GM12878 (cell line): ENCODE data around the gene TSHZ2. TPM values are rescaled to one million over a fixed set of nuclear protein-coding genes. Genes with fewer than 3 reads are reported as not detected.

ENCODE experiments used
- ATAC-seq: fragments of 200-7000 bp; cut with Tn5 transposase; 3 replicates; pipeline ENCODE4 v1.9.1; 2020; ENCODE audit warnings: mild to moderate bottlenecking, moderate library complexity
- BruUV-seq: library from RNA; stranded (reverse); fragments of 400-500 nt; replicated peaks from 2 replicates; lab custom pipeline; 2021; lab: Mats Ljungman, UMichigan
- CTCF ChIA-PET: fragments of 300-600 bp; sonication (Branson Sonifier 250); formaldehyde crosslinking; extraction: SDS; loops from one replicate; lab custom pipeline; 2021; ENCODE audit warnings: inconsistent platforms; lab: Yijun Ruan, JAX
- POLR2A ChIA-PET: fragments of 350-600 bp; formaldehyde crosslinking; extraction: SDS; loops from one replicate; lab custom pipeline; 2021; ENCODE audit warnings: inconsistent platforms; lab: Charles Lee
- RAD21 ChIA-PET: fragments of 300-600 bp; sonication (Branson Sonifier 250); formaldehyde crosslinking; loops from one replicate; lab custom pipeline; 2023; ENCODE audit warnings: antibody characterized with exemption; ENCODE audit not compliant: unreplicated experiment; lab: Charles Lee
- SMC1A ChIA-PET: fragments of 300-600 bp; sonication (Branson Sonifier 250); formaldehyde crosslinking; loops from one replicate; lab custom pipeline; 2023; ENCODE audit not compliant: unreplicated experiment, uncharacterized antibody; lab: Charles Lee
- DNase-seq: peaks from one replicate; pipeline ENCODE4 v3.0.0-alpha.2; 2011; ENCODE audit warnings: low read depth, low spot score
- FAIRE-seq: peaks from 3 replicates; lab custom pipeline; 2011; peaks lifted over from hg19 to GRCh38; lab: Jason Lieb, UNC
- H2AFZ ChIP-seq: 2 replicates; pipeline ENCODE4 v1.6.0; 2011; ENCODE audit warnings: low read depth, low read length, control low read depth; ENCODE audit not compliant: control insufficient read depth
- H3K27ac ChIP-seq: 2 replicates; pipeline ENCODE4 v1.5.1; 2011; ENCODE audit warnings: control low read depth; ENCODE audit not compliant: control insufficient read depth, insufficient read depth
- H3K27me3 ChIP-seq, 2 experiments: replicated peaks in 1 of 2; 2 replicates each; pipeline versions ENCODE4 v1.6.0 to v1.6.1; 2011; ENCODE audit warnings: low read length in 1 of 2; ENCODE audit not compliant: control insufficient read depth in 2 of 2, insufficient read depth in 2 of 2
- H3K36me3 ChIP-seq, 2 experiments: 2 replicates each; pipeline ENCODE4 v1.5.1; 2011; ENCODE audit warnings: low read length in 1 of 2; ENCODE audit not compliant: control insufficient read depth in 2 of 2, insufficient read depth in 2 of 2
- H3K4me1 ChIP-seq: 2 replicates; pipeline ENCODE4 v1.6.1; 2011; ENCODE audit warnings: mild to moderate bottlenecking, low read length, moderate library complexity, mixed read lengths; ENCODE audit not compliant: control insufficient read depth, insufficient read depth
- H3K4me2 ChIP-seq: 2 replicates; pipeline ENCODE4 v1.6.0; 2011; ENCODE audit warnings: control low read depth; ENCODE audit not compliant: control insufficient read depth, insufficient read depth
- H3K4me3 ChIP-seq: fragments of 200-600 bp; sonication (generic); 2 replicates; pipeline ENCODE4 v1.5.1; 2016
- H3K79me2 ChIP-seq: 2 replicates; pipeline ENCODE4 v1.6.0; 2011; ENCODE audit warnings: low read length; ENCODE audit not compliant: control insufficient read depth, insufficient read depth
- H3K9ac ChIP-seq: 2 replicates; pipeline ENCODE4 v1.8.0; 2011; ENCODE audit warnings: low read length, control low read depth, mixed read lengths; ENCODE audit not compliant: control insufficient read depth, insufficient read depth
- H3K9me3 ChIP-seq: replicated peaks from 3 replicates; pipeline ENCODE4 v1.5.1; 2011; ENCODE audit warnings: mild to moderate bottlenecking, low read length; ENCODE audit not compliant: control insufficient read depth, insufficient read depth
- H4K20me1 ChIP-seq: 2 replicates; pipeline ENCODE4 v1.6.0; 2011; ENCODE audit not compliant: control insufficient read depth, insufficient read depth
- MEF2B ChIP-seq: fragments of 450-650 bp; IDR thresholded peaks from 2 replicates; pipeline ENCODE4 v1.6.1; 2018; ENCODE audit warnings: mild to moderate bottlenecking, moderate library complexity; ENCODE audit not compliant: partially characterized antibody, poor library complexity, severe bottlenecking
- SMAD5 ChIP-seq: IDR thresholded peaks from 2 replicates; pipeline ENCODE4 v1.6.1; 2016; ENCODE audit warnings: antibody characterized with exemption, low read depth
- ZNF24 ChIP-seq: fragments of 450-650 bp; IDR thresholded peaks from 2 replicates; pipeline ENCODE4 v1.6.1; 2017; ENCODE audit warnings: antibody characterized with exemption, mild to moderate bottlenecking
- WGBS: methylation state at CpG from one replicate; pipeline ENCODE4 v1.1.6; 2016; ENCODE audit warnings: low lambda C conversion rate; ENCODE audit not compliant: insufficient replicate concordance, insufficient coverage; ENCODE audit errors: missing lambda C conversion rate; 5-methylcytosine and 5-hydroxymethylcytosine counted together
- in situ Hi-C: fragments of 300-500 bp; cut with MboI; formaldehyde crosslinking; loops from 9 replicates; pipeline ENCODE4 v1.14.3; 2018; ENCODE audit warnings: mixed read lengths
- intact Hi-C: fragments of 100-400 bp; cut with micrococcal nuclease; formaldehyde crosslinking; loops from one replicate; pipeline ENCODE4 v1.14.2; 2022; ENCODE audit not compliant: unreplicated experiment
- polyA plus RNA-seq, 11 experiments: library from polyadenylated mRNA; depleted of rRNA in 4 of 11; unstranded in 6 of 11; stranded (reverse) in 5 of 11; fragments of >200 nt; fragmentation: Nextera tagmentation in 4 of 11; fragmentation: Illumina TruSeq in 1 of 11; extraction: Ambion mirVana in 4 of 11; extraction: Trizol in 1 of 11; gene quantifications; 1 replicate in 1 of 11; 2 replicates in 10 of 11; pipeline versions ENCODE4 v1.2.1 to v1.2.3, GENCODE V29; 2011 to 2016; ENCODE audit warnings: inconsistent platforms in 2 of 11, missing spikeins in 2 of 11, low read depth in 1 of 11
- total RNA-seq, 4 experiments: library from RNA; depleted of rRNA in 3 of 4; stranded (reverse); fragments of >200 nt in 3 of 4; fragmentation: Illumina TruSeq in 1 of 4; extraction: Trizol in 1 of 4; gene quantifications; 2 replicates each; pipeline versions ENCODE4 v1.2.1 to v1.2.3, GENCODE V29; 2013 to 2021
- TF ChIP-seq, protein P1 (sequence below): fragments of 450-650 bp; IDR thresholded peaks from 2 replicates; pipeline ENCODE4 v1.6.1; 2017; ENCODE audit warnings: low read depth, mild to moderate bottlenecking, moderate library complexity
- TF ChIP-seq, protein P2 (sequence below): IDR thresholded peaks from 2 replicates; pipeline ENCODE4 v1.6.1; 2012; ENCODE audit warnings: low read length, inconsistent platforms
- TF ChIP-seq, protein P3 (sequence below): IDR thresholded peaks from 2 replicates; pipeline ENCODE4 v1.6.1; 2012; ENCODE audit warnings: mild to moderate bottlenecking, low read depth, low read length

TSHZ2 gene
- total and polyA plus RNA-seq, 10 of the 15 experiments (the other 5 are each of a cell fraction or from before 2014, with no cell fraction given): 0.01 to 0.86 (median 0.13) TPM; not detected in 2

DNA sequence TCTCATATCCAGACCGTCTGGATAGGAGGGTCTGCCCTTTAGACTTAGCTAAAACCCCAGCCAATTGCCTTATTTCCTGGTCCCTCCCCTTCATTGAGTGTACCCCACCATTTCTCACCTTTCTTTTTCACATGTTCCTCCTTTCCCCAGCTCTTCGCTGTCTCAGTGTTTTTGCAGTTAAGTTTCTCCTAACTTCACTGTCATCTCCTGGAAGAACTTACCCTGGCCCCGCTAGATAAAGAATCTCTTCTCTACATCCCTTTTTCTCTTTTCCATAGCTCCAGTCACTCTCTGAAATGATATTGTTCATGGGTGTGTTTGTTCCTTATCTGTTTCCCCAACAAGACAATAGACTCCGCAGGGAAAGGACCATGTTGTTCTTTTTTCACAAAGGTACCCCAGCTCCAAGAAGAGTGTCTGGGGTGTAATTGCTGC lies 208.8 kb downstream of the TSHZ2 start (continued):
- TF ChIP-seq, protein P1, sequence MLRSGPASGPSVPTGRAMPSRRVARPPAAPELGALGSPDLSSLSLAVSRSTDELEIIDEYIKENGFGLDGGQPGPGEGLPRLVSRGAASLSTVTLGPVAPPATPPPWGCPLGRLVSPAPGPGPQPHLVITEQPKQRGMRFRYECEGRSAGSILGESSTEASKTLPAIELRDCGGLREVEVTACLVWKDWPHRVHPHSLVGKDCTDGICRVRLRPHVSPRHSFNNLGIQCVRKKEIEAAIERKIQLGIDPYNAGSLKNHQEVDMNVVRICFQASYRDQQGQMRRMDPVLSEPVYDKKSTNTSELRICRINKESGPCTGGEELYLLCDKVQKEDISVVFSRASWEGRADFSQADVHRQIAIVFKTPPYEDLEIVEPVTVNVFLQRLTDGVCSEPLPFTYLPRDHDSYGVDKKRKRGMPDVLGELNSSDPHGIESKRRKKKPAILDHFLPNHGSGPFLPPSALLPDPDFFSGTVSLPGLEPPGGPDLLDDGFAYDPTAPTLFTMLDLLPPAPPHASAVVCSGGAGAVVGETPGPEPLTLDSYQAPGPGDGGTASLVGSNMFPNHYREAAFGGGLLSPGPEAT: no peak
- TF ChIP-seq, protein P2, sequence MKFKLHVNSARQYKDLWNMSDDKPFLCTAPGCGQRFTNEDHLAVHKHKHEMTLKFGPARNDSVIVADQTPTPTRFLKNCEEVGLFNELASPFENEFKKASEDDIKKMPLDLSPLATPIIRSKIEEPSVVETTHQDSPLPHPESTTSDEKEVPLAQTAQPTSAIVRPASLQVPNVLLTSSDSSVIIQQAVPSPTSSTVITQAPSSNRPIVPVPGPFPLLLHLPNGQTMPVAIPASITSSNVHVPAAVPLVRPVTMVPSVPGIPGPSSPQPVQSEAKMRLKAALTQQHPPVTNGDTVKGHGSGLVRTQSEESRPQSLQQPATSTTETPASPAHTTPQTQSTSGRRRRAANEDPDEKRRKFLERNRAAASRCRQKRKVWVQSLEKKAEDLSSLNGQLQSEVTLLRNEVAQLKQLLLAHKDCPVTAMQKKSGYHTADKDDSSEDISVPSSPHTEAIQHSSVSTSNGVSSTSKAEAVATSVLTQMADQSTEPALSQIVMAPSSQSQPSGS: no peak
- TF ChIP-seq MEF2B (no peak), SMAD5 (no peak)

DNA sequence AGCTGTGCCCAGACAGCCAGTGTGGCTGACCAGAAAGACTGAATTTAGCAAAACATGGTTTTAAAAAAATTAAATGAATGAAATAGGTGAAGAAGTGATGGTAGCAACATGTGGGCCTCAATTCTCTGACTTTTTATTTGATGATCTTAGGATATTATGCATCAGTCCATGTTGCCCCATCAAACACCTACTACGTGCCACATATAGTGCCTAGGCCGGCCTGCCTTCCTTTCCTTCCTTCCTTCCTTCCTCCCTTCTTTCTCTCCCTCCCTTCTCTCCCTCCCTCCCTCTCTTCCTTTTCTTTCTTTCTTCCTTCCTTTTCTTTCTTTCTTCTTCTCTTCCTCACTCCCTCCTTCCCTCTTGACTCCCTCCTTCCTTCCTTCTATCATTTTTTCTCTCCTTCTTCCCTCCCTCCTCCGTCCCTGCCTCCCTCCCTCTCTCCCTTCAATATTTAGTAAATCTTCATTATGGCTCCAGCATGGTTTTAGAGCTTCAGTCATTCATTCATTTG lies 209.8 kb downstream of the TSHZ2 start:
- WGBS: 78% methylated on average over 3 of the region's 3 CpGs
- ChIA-PET RAD21 (no interaction called here), SMC1A (interaction anchor here (1.9 kb wide), 1 partner anchor 10 kb away, joined by 5 read pairs; no protein-coding TSS in a partner anchor), CTCF (no interaction called here), POLR2A (no interaction called here)
- no peaks in the 10 kb centered on the region for H3K79me2 ChIP-seq
- H4K20me1 ChIP-seq: no peaks in the 10 kb centered on the region
- H3K9me3 ChIP-seq: no peaks in the 10 kb centered on the region
- BruUV-seq: no TSS peak
- no peaks in the 10 kb centered on the region for H3K27me3 ChIP-seq
- DNase-seq (no peak), ATAC-seq (no peak), FAIRE-seq (no peak)
- H3K4me2 ChIP-seq: no peak overlapping the region
- H3K27ac ChIP-seq: no peak overlapping the region
- intact Hi-C loops (no loop called here), in situ Hi-C loops (no loop called here)
- no peaks in the 10 kb centered on the region for H3K36me3 ChIP-seq
- H2AFZ ChIP-seq: no peak overlapping the region
- no peak for TF ChIP-seq ZNF24
- TF ChIP-seq, protein P3, sequence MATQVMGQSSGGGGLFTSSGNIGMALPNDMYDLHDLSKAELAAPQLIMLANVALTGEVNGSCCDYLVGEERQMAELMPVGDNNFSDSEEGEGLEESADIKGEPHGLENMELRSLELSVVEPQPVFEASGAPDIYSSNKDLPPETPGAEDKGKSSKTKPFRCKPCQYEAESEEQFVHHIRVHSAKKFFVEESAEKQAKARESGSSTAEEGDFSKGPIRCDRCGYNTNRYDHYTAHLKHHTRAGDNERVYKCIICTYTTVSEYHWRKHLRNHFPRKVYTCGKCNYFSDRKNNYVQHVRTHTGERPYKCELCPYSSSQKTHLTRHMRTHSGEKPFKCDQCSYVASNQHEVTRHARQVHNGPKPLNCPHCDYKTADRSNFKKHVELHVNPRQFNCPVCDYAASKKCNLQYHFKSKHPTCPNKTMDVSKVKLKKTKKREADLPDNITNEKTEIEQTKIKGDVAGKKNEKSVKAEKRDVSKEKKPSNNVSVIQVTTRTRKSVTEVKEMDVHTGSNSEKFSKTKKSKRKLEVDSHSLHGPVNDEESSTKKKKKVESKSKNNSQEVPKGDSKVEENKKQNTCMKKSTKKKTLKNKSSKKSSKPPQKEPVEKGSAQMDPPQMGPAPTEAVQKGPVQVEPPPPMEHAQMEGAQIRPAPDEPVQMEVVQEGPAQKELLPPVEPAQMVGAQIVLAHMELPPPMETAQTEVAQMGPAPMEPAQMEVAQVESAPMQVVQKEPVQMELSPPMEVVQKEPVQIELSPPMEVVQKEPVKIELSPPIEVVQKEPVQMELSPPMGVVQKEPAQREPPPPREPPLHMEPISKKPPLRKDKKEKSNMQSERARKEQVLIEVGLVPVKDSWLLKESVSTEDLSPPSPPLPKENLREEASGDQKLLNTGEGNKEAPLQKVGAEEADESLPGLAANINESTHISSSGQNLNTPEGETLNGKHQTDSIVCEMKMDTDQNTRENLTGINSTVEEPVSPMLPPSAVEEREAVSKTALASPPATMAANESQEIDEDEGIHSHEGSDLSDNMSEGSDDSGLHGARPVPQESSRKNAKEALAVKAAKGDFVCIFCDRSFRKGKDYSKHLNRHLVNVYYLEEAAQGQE: no peak
- no peaks in the 10 kb centered on the region for H3K4me1 ChIP-seq
- no peak overlapping the region for H3K9ac ChIP-seq
- H3K4me3 ChIP-seq: no peak overlapping the region
